GM19467 (cell line): ENCODE data around the gene MAP7D3.

Source experiments
- ATAC-seq: cut with Tn5 transposase; IDR thresholded peaks from one replicate; pipeline ENCODE4 v1.9.1; 2021; ENCODE audit warnings: mild to moderate bottlenecking, moderate library complexity; ENCODE audit not compliant: unreplicated experiment

Gene MAP7D3

GRCh38 chrX:136206916-136207315, 44.3 kb downstream of the MAP7D3 start:
- no peak for ATAC-seq

- no peak for ATAC-seq
Measured at GRCh38 chrX:136205882-136206380, 45.3 kb downstream of the MAP7D3 start.

DNA sequence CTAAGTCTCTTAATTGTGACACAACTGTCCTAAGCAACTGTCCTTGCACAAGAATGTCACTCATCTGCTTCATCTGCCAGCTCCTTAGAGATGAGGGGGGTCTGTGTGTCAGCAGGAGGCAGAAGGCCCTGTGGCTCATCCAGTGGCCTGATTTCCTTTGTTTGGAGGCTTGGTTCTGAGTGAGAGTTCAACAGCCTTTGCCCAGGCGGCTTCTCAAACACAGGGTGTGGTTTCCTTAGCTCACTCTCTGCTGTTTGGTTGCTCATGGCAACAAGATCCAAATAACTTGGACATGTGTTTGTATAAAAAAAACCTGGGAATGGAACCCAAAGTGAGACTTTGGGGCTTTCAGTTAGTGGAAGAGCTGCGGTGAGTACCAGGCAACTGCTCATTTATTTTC, 46.6 kb downstream of the MAP7D3 start:
- no peak for ATAC-seq

GRCh38 chrX:136203951-136204350, 47.2 kb downstream of the MAP7D3 start:
- ATAC-seq, result no peak

DNA sequence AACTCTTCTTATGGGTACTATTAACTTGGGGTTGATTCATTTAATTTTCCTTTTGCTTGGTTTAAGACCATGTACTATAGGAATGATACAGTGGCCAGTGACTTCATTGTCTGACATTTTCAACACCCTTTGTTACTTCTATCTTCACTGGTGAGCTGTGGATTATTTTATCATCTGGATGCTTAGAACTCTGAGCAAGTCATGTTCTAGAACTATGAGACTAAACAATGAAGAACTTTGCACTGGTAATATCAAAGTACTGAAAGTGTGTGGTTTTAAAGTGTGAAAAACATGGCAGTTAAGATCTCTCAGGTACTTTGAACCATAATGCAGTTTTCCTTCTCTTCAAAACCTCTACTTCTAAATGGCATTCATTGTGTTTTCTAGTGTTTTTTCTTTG, 47.8 kb downstream of the MAP7D3 start:
- no peak for ATAC-seq

GRCh38 chrX:136202889-136203288, 48.3 kb downstream of the MAP7D3 start:
- ATAC-seq, result no peak

GRCh38 chrX:136201601-136202000, 49.6 kb downstream of the MAP7D3 start:
- ATAC-seq, result no peak

- ATAC-seq, result no peak
Measured at GRCh38 chrX:136200466-136200865, 50.7 kb downstream of the MAP7D3 start.

GRCh38 chrX:136199365-136199764, 51.8 kb downstream of the MAP7D3 start:
- no peak for ATAC-seq

GRCh38 chrX:136198678-136199243, 52.4 kb downstream of the MAP7D3 start:
- no peak for ATAC-seq

DNA sequence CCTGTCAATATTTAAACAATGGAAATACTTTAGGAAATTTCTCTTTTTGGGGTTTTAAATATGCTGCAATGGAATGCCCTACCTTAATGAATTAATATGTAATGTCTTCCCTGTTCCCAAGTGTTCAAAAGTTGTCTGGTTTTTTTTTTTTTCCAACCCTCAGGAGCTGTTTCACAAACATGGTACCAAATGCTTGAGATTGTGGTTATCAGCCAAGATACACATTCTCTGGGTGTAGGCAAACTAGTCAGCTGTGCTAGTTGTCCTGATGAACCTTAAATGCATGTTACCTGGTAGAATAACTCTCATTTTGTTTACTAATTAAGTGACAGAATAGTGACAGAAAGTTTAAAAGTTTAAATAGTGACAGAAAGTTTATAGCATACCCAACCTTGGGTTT, 53.2 kb downstream of the MAP7D3 start:
- no peak for ATAC-seq

- ATAC-seq, result no peak
Measured at GRCh38 chrX:136196691-136197155, 54.5 kb downstream of the MAP7D3 start.

DNA sequence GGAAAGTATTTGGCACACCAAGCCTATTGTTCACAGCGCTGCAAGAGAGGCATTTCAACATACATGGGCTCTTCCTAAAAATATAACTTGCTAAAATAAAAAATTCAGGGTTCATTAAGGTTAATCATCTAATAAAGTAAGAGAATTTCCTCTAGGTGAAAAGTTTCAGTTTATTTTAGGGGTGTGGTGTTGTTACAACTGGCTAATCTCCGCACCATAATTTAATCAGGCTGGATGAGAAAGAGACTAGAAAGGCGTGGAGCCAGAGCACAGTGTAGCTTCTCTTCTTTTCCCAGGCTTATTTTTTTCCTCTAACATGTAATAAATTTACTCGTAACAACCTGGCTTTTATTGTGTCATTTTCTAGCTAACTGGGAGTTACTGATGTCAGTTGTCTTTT, 56.0 kb downstream of the MAP7D3 start:
- no peak for ATAC-seq

- ATAC-seq, result no peak
Measured at GRCh38 chrX:136194536-136194935, 56.7 kb downstream of the MAP7D3 start.

- ATAC-seq, result no peak
Measured at GRCh38 chrX:136193771-136194170, 57.4 kb downstream of the MAP7D3 start.

- no peak for ATAC-seq
Measured at GRCh38 chrX:136192839-136193414, 58.3 kb downstream of the MAP7D3 start.

- no peak for ATAC-seq
Measured at GRCh38 chrX:136192135-136192534, 59.1 kb downstream of the MAP7D3 start.

- no peak for ATAC-seq
Measured at GRCh38 chrX:136191171-136191570, 60.0 kb downstream of the MAP7D3 start.

DNA sequence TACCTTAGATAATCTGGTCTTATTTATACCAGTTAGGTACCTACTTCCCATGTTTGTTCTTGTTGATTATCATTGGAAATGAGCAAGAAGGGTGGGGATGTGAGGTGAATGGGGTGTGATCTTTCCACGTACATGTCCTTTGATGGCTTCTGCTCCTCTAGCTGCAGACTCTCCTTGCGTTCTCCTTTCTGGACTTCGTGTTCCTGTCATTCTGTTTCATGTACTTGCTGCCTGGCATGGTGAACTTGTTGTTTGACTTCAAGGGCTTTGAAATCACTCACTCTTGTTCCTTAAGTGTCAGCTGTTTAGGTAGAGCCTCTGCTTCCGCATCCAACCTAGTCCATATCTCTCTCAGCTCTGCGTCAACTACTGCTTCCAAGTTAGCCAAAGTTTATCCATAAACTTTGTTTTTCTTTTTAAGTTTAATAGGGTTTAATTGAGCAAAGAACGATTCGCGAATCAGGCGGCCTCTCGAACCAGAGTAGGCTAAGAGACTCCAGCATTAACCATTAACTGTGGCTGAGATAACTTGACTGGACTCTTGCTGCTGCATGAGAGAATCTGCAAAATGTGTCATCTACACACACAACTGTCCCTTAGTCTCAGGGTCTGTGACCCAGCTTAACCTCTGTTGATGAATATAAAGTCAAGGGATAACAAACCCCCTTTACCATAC, 61.0 kb downstream of the MAP7D3 start:
- no peak for ATAC-seq

- ATAC-seq, result no peak
Measured at GRCh38 chrX:136189222-136189621, 62.0 kb downstream of the MAP7D3 start.

DNA sequence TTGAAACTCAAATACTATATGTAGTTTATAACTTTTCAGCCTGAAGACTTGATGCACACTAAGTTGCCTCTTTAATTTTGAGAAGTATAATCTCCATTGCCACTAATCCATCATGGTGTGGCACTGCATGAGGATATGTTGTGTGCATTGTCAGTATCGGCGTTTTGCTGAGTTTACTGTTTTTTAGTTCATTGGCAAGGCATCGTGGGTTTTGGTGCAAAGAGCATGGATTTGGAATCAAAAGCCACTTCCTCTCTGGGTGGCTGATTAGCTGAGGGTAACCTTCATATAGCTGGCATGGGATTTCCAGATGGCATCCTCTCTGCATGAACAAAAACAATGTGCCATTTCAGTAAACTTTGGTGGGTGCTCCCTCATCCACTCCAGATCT, 65.2 kb downstream of the MAP7D3 start:
- no peak for ATAC-seq

- ATAC-seq, result no peak
Measured at GRCh38 chrX:136185401-136186022, 65.7 kb downstream of the MAP7D3 start.
